Heart left ventricle (tissue), 13 donors: ENCODE results near the gene BEST4.

ENCODE experiments used
- POLR2A ChIP-seq, 2 donors: fragments of 450-650 bp; IDR thresholded peaks; one replicate each; pipeline ENCODE4 v1.6.1; 2017; ENCODE audit warnings: antibody characterized with exemption in 2 of 2, mild to moderate bottlenecking in 2 of 2, moderate library complexity in 2 of 2
- TF ChIP-seq, protein P1 (sequence below), 12 donors: fragments of 200-600 bp; sonication (generic) in 4 of 12; IDR thresholded peaks; one replicate each; pipeline versions ENCODE4 v1.5.0 to v1.8.0; 2018 to 2022; ENCODE audit warnings: antibody characterized with exemption in 12 of 12, mild to moderate bottlenecking in 5 of 12
- donor health status: ischemic (EF 13 %, LVEDD 7.1; RV severe dilation, severe dysfunction).
- donor health status: DM: no; HTN: yes; CAD: no.
- donor health status: DM: no; HTN: no; CAD: no.
- donor health status: ischemic (EF 25% LVEDD 6.9; RV normal size, moderate dysfunction).
- donor health status: ischemic (EF 25% LVEDD 5.7; RV mildly dilated, moderate dysfunction).
- donor health status: ischemic (EF 35%, LVEDD 5.7; RV mildly dilated, moderate dysfunction).
- donor health status: nonischemic (EF 11% LVEDD 7.7; RV severe dilation, severe dysfunction).
- donor health status: DM: yes; HTN: yes; CAD: no.
- donor health status: PGD.
- donor health status: ischemic (EF 29% LVEDD 5.4; RV normal size, mild dysfunction).
- donor health status: nonischemic (EF 23%, LVEDD 6.1; RV moderate dilation, normal function).

DNA sequence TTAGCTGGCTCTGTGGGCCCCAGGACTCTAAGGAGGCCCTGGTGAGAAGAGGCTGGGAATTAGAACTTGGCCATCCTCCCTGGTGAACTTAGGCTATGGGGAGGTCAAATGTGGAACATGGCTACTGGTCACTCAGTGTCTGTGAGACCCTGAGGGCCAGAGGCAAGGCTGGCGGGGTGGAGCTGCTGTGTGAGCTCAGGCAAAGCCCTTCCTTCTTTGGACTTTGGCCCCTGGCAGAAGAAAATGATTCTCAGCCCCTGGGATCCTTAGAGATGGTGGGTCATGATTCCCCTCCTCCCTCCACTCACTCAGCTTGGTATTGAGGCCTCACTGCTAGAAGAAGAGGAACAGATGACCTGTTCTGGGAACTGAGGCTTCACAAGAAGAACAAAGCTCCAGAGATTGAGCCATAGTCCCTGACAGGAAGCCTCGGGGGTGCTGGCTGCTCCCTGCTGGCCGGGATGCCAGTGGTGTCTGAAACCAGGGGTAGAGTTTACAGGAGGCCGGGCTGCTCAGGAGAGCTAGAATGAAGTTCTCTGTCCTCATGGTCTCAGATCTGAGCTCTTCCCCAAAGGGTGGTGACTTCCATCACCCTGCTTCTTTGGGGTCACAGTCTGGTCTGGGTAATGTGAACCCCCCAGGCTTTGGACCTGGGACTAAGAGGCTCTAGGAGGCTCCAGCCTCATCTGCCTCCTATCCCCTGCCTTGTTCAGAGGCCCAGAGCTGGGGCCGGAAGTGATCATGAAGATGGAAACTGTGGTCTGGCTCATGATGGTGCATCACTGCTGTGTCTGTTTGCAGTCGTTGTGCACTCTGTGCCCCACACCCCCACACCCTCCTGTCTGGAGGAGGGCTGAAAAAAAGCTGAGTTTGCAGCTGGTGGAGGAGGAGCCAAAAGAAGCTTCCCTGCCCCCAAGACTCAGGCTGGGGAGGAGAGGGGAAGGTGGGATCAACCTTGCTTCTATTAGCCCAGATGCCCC lies 21.3 kb upstream of the BEST4 start:
- no peak for TF ChIP-seq POLR2A (IDR thresholded peaks at IDR 0.05)
- TF ChIP-seq, protein P1, sequence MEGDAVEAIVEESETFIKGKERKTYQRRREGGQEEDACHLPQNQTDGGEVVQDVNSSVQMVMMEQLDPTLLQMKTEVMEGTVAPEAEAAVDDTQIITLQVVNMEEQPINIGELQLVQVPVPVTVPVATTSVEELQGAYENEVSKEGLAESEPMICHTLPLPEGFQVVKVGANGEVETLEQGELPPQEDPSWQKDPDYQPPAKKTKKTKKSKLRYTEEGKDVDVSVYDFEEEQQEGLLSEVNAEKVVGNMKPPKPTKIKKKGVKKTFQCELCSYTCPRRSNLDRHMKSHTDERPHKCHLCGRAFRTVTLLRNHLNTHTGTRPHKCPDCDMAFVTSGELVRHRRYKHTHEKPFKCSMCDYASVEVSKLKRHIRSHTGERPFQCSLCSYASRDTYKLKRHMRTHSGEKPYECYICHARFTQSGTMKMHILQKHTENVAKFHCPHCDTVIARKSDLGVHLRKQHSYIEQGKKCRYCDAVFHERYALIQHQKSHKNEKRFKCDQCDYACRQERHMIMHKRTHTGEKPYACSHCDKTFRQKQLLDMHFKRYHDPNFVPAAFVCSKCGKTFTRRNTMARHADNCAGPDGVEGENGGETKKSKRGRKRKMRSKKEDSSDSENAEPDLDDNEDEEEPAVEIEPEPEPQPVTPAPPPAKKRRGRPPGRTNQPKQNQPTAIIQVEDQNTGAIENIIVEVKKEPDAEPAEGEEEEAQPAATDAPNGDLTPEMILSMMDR (IDR thresholded peaks at IDR 0.05): peak in 2 of 12 donors; percentile 23 to 25
